IPS-15b (cell line): ENCODE data around the gene ZNF165.
"Not testable (repeated sequence)": the region's sequence is repeated elsewhere in the genome, so short reads cannot be mapped to it uniquely, and the experiment has no call there.

Experiments
- H3K27me3 ChIP-seq: one replicate; pipeline ENCODE4 v1.6.1; 2013; ENCODE audit warnings: low read length; ENCODE audit not compliant: control insufficient read depth, insufficient read depth
- H3K36me3 ChIP-seq: one replicate; pipeline ENCODE4 v1.6.1; 2013; ENCODE audit warnings: low read length; ENCODE audit not compliant: control insufficient read depth, insufficient read depth
- H3K4me1 ChIP-seq: one replicate; pipeline ENCODE4 v1.6.1; 2013; ENCODE audit warnings: mild to moderate bottlenecking, low read length; ENCODE audit not compliant: control insufficient read depth, insufficient read depth
- H3K4me3 ChIP-seq: one replicate; pipeline ENCODE4 v1.5.1; 2013; ENCODE audit warnings: low read depth, low read length
- H3K9ac ChIP-seq: one replicate; pipeline ENCODE4 v1.6.1; 2013; ENCODE audit warnings: low read depth, mild to moderate bottlenecking, low read length
- H3K9me3 ChIP-seq: one replicate; pipeline ENCODE4 v1.6.1; 2013; ENCODE audit warnings: mild to moderate bottlenecking, low read length; ENCODE audit not compliant: control insufficient read depth, insufficient read depth

The ZNF165 gene

GRCh38 chr6:28080381-28080630, at the start of gene ZNF165:
ZNF165 (plus strand) TSS chr6:28080568; CDS start chr6:28085481, 4,913 bp downstream.
- H3K36me3 ChIP-seq, H3K4me1 ChIP-seq, H3K9me3 ChIP-seq, H3K27me3 ChIP-seq: not testable (repeated sequence)
- H3K4me3 ChIP-seq: peak within 1 kb of the TSS; percentile 99
- H3K9ac ChIP-seq: peak within 1 kb of the TSS; percentile 66

- no peaks in the 10 kb centered on the region for H3K36me3 ChIP-seq
- H3K4me3 ChIP-seq: no peak overlapping the region
- peaks cover 8% of the 10 kb centered on the region for H3K27me3 ChIP-seq
- H3K9me3 ChIP-seq: no peaks in the 10 kb centered on the region
- no peak overlapping the region for H3K9ac ChIP-seq
- H3K4me1 ChIP-seq: no peaks in the 10 kb centered on the region
Observed at GRCh38 chr6:28053584-28053983, 26.8 kb upstream of the ZNF165 start.

GRCh38 chr6:28060405-28060804, 20.0 kb upstream of the ZNF165 start:
- Histone ChIP-seq H3K4me1 (no peaks in the 10 kb centered on the region), H3K9me3 (no peaks in the 10 kb centered on the region), H3K9ac (no peak overlapping the region), H3K4me3 (no peak overlapping the region), H3K27me3 (no peaks in the 10 kb centered on the region), H3K36me3 (no peaks in the 10 kb centered on the region)

- Histone ChIP-seq H3K4me1 (no peaks in the 10 kb centered on the region), H3K36me3 (no peaks in the 10 kb centered on the region), H3K9ac (no peak overlapping the region), H3K9me3 (no peaks in the 10 kb centered on the region), H3K4me3 (no peak overlapping the region), H3K27me3 (peaks cover 8% of the 10 kb centered on the region)
Observed at GRCh38 chr6:28064272-28064671, 16.1 kb upstream of the ZNF165 start.

- Histone ChIP-seq H3K4me1 (no peaks in the 10 kb centered on the region), H3K27me3 (peaks cover 8% of the 10 kb centered on the region), H3K4me3 (no peak overlapping the region), H3K36me3 (no peaks in the 10 kb centered on the region), H3K9me3 (no peaks in the 10 kb centered on the region), H3K9ac (no peak overlapping the region)
Observed at GRCh38 chr6:28068067-28068466, 12.3 kb upstream of the ZNF165 start.

- not testable (repeated sequence) for H3K4me1 ChIP-seq, H3K27me3 ChIP-seq, H3K4me3 ChIP-seq, H3K9ac ChIP-seq, H3K9me3 ChIP-seq, H3K36me3 ChIP-seq
Observed at GRCh38 chr6:28070968-28071367, 9.4 kb upstream of the ZNF165 start.

- H3K9ac ChIP-seq: no peak overlapping the region
- no peaks in the 10 kb centered on the region for H3K9me3 ChIP-seq
Observed at GRCh38 chr6:28078050-28078449, 2.3 kb upstream of the ZNF165 start.

GRCh38 chr6:28078836-28079235, 1.5 kb upstream of the ZNF165 start:
- Histone ChIP-seq H3K4me1 (no peaks in the 10 kb centered on the region), H3K9me3 (no peaks in the 10 kb centered on the region), H3K4me3 (no peak overlapping the region), H3K36me3 (no peaks in the 10 kb centered on the region), H3K9ac (no peak overlapping the region), H3K27me3 (no peaks in the 10 kb centered on the region)

More at GRCh38 chr6:28078050-28078449, 2.3 kb upstream of the ZNF165 start:
- Histone ChIP-seq H3K4me1 (no peaks in the 10 kb centered on the region), H3K4me3 (no peak overlapping the region), H3K27me3 (no peaks in the 10 kb centered on the region), H3K36me3 (no peaks in the 10 kb centered on the region)

GRCh38 chr6:28080631-28081485, 490 bp downstream of the ZNF165 start:
- Histone ChIP-seq H3K36me3 (no peaks in the 10 kb centered on the region), H3K27me3 (no peaks in the 10 kb centered on the region), H3K4me3 (peak overlapping the region; percentile 99), H3K9me3 (no peaks in the 10 kb centered on the region), H3K4me1 (no peaks in the 10 kb centered on the region), H3K9ac (peak overlapping the region; percentile 66)

- peak overlapping the region; percentile 66 for H3K9ac ChIP-seq
- no peaks in the 10 kb centered on the region for H3K27me3 ChIP-seq
- H3K9me3 ChIP-seq: no peaks in the 10 kb centered on the region
- peak overlapping the region; percentile 99 for H3K4me3 ChIP-seq
- H3K36me3 ChIP-seq: no peaks in the 10 kb centered on the region
- H3K4me1 ChIP-seq: no peaks in the 10 kb centered on the region
Observed at GRCh38 chr6:28081486-28081751, 1.1 kb downstream of the ZNF165 start.

- H3K9ac ChIP-seq: no peak overlapping the region
- no peak overlapping the region for H3K4me3 ChIP-seq
- H3K27me3 ChIP-seq: no peaks in the 10 kb centered on the region
- H3K9me3 ChIP-seq: no peaks in the 10 kb centered on the region
- H3K36me3 ChIP-seq: peaks cover 6% of the 10 kb centered on the region
- no peaks in the 10 kb centered on the region for H3K4me1 ChIP-seq
Observed at GRCh38 chr6:28082939-28083338, 2.6 kb downstream of the ZNF165 start.

GRCh38 chr6:28089054-28089453, 8.7 kb downstream of the ZNF165 start:
- no peaks in the 10 kb centered on the region for H3K4me1 ChIP-seq
- peaks cover 15% of the 10 kb centered on the region for H3K36me3 ChIP-seq
- no peak overlapping the region for H3K9ac ChIP-seq
- H3K9me3 ChIP-seq: peaks cover 7% of the 10 kb centered on the region
- H3K27me3 ChIP-seq: no peaks in the 10 kb centered on the region
- H3K4me3 ChIP-seq: no peak overlapping the region
